Measurements from ENCODE around the gene DCUN1D3.

DNA sequence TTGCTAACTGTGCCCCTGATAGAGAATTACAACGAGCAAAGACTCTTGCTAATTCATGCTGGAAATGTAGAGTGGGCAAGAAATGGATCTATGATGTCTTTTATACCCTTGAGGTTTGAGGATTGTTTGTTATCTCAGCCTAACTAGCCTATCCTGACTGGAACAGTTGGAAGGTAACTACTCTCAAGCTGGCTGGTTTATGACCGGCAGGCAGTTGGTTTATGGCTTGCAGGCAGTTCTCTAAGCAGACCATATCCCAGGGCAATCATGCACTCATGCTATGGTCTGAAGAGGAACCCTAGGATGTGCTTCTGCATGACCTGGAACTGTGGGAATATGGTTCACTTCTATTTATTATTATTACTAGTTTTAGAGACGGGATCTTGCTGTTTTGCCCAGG lies 49.5 kb upstream of the DCUN1D3 start:
- no peak for TF ChIP-seq POLR2A (IDR thresholded peaks at IDR 0.05; ENCODE audit: low read length)
- TF ChIP-seq, protein P1, sequence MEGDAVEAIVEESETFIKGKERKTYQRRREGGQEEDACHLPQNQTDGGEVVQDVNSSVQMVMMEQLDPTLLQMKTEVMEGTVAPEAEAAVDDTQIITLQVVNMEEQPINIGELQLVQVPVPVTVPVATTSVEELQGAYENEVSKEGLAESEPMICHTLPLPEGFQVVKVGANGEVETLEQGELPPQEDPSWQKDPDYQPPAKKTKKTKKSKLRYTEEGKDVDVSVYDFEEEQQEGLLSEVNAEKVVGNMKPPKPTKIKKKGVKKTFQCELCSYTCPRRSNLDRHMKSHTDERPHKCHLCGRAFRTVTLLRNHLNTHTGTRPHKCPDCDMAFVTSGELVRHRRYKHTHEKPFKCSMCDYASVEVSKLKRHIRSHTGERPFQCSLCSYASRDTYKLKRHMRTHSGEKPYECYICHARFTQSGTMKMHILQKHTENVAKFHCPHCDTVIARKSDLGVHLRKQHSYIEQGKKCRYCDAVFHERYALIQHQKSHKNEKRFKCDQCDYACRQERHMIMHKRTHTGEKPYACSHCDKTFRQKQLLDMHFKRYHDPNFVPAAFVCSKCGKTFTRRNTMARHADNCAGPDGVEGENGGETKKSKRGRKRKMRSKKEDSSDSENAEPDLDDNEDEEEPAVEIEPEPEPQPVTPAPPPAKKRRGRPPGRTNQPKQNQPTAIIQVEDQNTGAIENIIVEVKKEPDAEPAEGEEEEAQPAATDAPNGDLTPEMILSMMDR (IDR thresholded peaks at IDR 0.05) = no peak
- no peak for TF ChIP-seq EP300 (IDR thresholded peaks at IDR 0.05)
- no peak for TF ChIP-seq RFX5 (IDR thresholded peaks at IDR 0.05)
